HG02884 (cell line): ENCODE measurements around the gene GRIN2C.
"Not testable (repeated sequence)": the region's sequence is repeated elsewhere in the genome, so short reads cannot be mapped to it uniquely, and the experiment has no call there.

Experiments used
- ATAC-seq: cut with Tn5 transposase; IDR thresholded peaks from one replicate; pipeline ENCODE4 v1.9.1; 2021; ENCODE audit warnings: mild to moderate bottlenecking, moderate library complexity; ENCODE audit not compliant: unreplicated experiment

GRIN2C gene

DNA sequence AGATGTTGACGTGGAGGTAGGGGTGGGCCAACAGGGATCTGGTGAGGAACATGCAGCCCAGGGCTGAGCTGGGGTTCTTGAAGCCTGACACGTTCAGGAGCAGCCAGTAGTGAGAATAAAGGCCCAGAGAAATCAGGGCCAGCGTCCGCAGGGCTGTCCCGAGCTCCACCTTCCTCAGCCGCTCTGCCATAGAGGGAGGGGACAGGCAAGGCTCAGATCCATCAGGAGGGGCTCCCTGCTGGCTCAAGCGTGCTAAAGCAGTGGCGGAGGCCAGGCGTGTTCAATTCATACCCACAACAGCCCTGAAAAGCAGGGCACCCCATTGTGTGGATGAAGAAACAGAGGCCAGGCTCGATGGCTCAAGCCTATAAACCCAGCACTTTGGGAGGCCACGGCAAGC, 21.4 kb upstream of the GRIN2C start:
- ATAC-seq = no peak

DNA sequence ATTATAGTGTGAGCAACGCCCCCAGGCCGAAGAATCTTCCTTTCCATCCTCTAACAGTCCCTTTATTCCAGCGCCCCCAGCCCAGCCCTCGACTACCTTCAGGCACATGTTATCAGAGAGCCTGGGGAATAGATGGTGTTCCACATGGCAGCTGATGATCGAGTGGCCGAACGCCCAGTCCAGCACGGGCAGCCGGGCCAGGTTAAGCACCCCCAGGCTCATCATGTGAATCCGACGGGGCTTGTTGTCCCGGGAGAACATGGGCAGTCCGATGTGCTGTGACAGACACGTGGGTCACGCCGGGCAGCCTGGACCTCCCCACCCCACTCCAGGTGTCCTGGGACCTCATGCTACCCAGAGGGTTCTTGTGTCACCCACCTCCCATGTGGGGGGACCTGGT, 19.6 kb upstream of the GRIN2C start:
- ATAC-seq = no peak

DNA sequence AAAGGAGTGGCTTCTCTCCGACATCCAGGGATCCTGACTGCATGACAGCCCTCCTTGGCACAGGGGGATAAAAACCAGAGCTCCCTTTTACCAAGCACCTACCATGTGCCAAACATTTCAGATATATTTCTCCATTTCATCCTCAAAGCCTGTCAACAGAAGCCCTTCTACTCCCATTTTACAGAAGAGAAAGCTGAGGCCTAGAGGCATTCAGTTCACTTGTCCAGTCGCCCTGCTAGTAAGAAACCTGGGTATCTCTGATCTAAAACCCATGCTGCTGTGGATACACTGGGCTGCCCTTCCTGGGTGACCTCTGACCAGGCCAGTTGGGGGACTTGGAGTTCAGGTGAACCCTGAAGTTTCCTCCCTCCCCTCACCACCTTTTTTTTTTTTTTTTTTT, 19.0 kb upstream of the GRIN2C start:
- ATAC-seq = no peak

DNA sequence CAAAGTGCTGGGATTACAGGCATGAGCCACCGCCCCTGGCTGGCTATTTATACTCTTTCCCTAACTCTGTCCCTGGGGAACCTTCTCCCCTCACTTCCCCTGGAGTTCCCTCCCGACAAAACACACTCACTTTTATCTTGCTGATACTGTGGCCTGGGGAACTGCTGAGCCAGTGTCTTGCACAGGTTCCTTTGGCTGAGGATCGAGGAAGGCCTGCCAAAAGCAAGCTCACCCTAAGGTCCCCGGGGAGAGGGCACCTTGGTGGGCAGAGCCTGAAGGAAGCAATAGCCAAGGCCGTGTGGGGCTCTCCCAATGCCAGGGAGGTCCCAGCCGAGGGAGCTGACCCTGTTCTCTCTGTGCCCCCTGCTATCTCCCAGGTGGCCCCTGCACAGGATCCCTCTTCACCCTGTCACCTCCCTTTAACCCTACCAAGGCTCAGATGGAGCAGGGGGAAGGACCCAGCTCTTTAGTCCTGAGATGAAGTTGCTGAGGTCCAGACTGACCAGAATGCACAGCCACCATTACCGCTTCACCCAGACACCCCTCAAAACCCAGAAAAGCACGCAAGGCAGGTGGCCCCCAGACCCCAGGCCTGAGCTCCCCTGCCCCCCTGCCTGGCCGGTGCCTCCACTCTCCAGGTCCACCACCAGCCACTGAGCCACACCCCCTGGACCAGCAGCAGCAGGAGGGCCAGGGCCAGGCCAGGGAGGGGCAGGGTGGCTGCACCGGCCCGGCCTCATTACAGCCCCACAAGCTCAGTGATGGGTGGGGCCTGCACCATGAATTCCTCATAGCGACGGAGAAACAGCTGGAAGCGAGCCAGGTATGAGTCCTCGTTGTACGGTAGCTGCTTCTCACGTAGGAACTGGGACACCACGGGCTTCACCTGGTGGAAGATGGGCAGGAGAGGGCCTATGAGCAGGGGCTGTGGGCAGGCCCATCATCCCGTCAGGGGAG, 18.2 kb upstream of the GRIN2C start:
- no peak for ATAC-seq

DNA sequence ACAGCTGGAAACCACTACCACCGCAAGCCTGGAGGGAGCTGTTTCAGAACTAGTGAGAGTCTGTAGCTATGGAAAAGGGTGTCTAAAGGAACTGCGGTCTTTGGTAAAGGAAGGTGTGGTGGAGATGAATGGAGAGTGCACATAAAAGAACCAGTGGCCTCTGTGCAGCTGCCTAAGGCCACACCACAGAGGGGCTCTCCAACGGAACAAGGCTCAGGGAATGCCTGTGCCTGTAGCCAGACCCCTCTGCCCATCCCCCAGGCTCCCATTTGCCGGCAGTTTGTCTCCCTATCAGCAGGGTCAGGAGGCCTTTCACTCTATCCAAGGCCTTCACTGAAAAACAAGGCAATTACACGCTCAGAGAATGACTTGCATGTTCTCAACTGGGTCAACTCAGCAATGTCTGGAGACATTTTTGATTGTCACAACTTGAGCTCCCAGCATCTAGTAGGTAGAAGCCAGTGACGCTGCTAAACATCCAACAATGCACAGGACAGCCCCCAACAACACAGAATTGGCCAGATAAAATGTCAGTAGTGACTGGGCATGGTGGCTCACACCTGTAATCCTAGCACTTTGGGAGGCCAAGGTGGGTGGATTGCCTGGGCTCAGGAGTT, 16.4 kb upstream of the GRIN2C start:
- ATAC-seq = no peak

DNA sequence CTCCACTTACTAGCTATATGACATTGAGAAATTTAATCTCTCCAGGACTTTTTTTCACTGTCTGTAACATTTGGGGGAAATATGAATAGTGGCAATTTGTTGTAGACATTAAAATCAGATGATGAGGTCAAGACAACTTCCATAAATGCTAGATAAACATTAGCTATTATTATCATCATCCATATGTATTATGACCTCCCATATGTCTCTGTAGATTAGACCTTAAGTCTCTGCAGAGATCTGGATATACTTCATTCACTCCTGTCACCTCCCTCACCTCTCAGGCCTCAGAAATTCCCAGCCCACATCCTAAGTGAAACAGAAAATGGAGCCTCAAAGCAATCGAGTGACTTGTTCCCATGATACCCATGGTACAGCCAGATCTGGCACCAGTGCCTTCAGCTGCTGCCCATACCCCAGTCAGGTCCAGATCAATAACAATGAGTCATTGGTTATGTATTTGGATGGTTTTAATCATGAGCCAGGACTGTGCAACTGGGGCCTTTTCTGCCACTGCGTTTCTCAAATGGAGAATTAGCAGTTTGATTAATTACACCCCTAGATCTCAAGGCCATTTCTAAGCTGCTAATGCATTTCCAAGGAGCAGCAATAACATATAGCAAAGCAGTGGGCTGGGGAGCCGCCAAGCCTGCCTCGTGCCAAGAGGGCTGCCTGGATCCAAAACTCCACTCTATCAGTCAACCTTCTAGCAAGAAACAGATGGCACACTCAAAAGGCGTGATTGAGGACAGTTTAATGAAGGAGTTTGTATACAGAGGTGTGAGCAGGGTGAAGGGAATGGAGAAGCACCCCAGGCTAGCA, 15.7 kb upstream of the GRIN2C start:
- no peak for ATAC-seq

DNA sequence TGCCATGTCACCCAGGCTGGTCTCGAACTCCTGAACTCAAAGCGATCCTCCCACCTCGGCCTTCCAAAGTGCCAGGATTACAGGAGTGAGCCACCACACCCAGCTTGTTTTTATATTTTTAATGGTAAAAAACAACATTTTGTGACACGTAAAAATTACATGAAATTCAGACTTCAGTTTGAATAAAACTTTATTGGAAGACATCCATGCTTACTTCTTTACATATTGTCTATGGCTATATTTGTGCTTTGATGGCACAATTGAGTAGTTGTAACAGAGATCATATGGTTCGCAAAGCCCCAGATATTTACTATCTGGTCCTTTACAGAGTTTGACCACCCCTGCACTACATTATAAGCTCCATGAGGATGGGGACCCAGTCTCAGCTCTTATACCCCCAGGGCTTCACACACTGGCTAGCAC, 14.9 kb upstream of the GRIN2C start:
- ATAC-seq = no peak

DNA sequence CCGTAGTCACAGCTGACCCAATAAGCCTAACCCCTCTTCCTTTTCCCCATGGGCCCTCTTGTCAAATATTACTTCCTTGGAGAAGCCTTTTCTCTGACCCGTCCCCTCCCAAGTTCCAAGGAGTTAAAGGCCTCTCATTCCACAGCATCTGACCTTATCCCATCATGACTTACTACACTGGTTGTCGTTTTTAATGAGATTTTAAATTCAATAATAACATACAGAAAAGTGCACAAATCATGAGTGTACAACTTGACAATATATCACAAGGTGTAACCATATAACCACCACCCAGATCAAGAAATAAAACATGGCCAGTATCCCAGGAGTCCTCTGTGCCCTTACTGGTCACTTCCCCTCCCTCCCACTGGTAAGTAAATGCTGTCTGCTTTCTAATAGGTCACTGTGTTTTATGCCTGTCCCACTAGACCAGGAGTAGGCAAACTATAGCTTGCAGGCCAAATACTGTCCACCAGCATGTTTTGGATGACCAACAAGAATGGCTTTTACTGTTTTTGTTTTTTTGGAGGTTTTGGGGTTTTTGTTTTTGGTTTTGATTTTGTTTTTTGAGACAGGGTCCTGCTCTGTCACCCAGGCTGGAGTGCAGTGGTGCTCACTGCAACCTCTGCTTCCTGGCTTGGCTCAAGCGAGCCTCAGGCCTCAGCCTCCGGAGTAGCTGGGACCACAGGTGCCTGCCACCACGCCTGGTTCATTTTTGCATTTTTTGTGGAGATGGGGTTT, 14.4 kb upstream of the GRIN2C start:
- no peak for ATAC-seq

DNA sequence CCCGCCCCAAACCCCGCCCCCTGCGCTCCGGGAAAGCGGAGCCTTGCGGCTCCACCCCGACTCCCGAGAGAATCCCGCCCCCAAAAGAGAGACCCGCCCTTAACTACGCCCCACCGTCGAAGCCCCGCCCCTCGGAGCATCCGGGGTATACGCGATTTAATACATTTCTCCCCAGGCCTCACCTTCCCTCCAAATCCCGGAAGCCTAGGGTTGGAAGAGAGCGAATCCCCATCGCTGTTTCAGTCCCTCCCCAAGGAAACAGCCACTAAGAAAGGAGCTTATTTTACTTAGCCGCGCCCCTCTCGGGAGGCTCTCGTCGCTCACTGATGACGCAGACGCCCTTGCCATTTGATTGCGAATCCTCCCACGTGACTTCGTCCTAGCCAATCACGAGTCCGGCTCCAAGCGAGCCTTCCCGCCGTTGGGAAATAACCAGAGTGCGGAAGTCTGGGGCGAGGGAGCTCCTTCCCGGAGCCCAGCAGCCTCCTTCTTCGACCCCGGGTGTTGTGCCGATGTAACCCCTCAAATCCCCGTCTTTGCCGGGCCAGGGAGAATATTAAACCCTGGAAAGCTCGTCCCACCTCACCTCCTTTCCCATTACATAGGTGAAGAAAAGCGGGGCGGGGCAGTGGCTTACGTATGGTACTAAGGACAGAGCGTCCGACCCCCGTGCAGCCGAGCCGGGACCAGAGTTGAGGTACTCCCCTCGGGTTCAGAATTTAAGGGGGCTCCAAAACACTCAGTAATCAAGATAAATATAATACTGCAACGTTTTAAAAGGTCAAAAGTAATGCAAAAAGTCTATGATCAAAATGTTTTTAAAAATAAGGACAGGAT, 13.6 kb upstream of the GRIN2C start:
- peak; percentile 81 for ATAC-seq

DNA sequence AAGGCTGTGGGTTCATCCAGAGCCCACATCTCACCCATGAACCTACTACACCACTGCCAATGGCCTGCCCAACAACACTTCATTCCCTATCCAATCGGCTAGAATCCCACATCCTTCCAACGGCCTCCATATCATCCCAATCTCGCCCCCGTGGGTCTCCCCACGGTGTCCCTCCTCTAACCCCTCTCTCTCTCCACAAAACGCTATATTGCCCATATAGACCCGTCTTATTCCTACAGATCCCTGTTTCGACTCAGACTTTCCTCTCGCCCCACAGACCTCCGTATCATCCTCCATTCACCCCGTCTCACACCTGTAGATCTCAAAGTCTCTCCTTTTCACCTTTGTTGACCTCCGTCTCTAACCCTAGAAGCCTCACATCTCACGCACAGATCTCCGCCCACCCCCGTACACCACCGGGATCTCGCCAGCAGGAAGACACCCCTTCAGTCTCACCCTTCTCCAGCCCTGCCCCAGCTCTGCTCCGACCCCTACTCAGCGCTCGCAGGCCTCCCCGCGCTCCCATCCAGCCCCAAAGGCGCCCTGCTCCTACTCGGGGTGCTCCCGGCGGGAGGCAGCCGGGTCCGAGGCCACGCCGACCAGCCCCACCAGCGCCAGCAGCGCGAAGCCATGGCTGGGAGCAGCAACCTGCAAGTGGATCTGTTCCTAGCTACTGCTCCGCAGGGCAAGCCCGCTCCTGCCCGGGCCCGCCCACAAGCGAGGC, 12.8 kb upstream of the GRIN2C start, which contains the start of gene FDXR:
Gene FDXR, minus strand, starts transcription at position 682 of the 724 bp plus-strand sequence. Its CDS starts 50 bp downstream, at position 632.
- peak; percentile 13 for ATAC-seq

DNA sequence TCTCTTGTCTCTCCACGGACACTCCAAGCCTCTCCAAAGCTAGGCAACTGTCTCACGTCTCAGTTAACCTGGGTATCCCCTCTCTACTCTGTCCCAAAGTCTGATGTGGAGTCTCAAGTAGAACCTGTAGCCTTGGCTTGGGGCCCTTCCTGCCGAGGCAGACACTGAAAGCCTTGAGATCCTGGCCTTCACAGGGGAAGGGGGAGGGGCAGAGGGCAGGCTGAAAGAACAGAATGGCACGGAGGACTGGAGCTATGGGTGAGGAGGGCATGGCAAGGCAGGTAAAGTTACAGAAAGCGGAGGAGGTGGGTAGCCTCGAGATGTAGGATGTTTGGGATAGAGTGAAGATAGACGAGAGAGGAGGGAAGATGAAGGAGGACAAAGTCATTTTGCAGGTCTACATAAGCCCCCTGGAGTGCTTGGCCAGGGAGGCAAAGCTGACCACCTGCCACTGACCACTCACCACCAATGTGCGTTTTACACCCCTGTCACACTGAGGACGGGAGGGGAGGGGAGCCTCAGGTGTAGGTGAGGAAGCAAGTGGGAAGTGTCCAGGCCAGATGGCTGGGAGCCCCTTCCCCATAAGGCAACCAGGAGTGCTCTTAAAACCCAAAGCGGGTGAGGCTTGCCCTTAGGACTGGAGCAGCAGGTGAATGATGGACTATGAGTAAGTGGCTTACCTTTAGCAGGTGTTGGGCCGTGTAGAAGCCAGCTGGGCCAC, 11.8 kb upstream of the GRIN2C start:
- no peak for ATAC-seq

DNA sequence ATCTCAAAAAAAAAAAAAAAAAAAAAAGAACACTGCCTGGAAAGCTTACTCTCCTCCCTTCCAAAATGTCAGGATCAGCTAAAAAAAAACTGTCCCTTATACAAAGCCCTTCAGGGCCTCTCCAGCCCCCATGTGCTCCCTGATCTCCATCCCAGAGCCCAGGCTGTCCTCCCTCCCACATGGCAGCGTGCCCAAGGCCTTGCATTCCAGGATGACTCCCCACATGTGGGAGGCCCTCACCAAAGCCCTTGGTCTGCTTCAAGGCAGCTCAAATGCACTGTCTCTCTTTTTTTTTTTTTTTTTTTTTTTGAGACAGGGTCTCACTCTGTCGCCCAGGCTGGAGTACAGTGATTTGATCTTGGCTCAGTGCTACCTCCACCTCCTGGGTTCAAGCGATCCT, 10.8 kb upstream of the GRIN2C start:
- ATAC-seq = no peak

DNA sequence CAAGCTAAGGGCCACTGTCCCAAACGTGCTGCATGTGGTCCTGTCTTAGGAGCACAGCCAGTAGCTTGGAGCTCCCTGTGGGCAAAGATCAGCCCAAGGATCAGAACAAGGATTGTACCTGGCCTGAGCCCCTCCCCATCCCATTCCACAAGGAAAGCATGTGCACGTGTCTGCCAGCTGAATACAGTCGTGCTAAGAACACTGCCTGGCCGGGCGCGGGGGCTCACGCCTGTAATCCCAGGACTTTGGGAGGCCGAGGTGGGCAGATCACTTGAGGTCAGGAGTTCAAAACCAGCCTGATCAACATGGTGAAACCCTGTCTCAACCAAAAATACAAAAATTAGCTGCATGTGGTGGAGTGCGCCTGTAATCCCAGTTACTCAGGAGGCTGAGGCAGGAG, 10.3 kb upstream of the GRIN2C start:
- ATAC-seq = not testable (repeated sequence)

DNA sequence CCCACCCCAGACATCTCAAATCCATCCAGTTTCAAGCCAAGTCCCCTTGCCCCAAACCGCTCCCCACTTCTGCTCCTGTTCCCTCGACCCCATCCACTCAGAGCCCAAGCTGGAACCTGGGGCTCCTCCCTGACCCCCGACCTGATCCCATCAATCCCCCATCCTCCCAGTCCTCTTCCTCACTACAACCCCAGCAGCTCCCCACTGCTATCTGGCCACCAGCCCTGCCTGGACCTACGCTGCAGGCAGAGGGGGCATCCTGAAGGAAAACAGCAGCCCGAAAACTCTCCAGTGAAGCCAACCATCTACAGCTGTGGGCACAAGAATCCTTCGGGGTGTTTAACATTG, 9.2 kb upstream of the GRIN2C start:
- ATAC-seq = no peak

DNA sequence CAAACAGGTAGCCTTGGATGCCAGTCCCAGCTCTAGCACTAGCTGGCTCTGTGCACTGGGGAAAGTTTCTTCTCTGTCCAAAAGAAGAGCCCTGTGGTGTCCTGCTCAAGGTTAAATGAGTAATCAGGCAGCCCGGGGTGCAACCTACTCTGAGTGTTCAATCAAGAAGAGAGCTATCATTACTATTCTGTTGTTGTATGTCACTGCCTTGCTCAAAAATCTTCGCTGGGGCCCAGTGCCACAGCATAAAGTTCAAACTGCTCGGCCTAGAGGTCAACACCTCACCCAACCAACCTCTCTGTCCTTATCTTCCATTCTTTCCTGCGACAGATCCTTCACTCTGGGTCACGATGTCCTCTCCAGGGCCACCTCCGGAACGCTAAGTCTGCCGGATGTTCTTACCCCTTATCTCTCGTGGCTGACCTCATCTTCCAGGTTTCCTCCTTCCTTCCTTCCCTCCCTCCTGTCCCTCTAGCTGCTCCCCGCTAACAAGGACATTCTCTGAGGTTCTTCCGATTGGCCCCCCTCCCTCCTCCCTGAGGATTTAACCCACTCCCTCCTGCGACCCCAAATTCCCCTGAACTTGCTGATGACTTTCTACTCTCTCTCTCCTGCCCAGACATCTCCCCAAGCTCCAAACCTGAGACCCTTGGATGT, 8.7 kb upstream of the GRIN2C start:
- no peak for ATAC-seq

DNA sequence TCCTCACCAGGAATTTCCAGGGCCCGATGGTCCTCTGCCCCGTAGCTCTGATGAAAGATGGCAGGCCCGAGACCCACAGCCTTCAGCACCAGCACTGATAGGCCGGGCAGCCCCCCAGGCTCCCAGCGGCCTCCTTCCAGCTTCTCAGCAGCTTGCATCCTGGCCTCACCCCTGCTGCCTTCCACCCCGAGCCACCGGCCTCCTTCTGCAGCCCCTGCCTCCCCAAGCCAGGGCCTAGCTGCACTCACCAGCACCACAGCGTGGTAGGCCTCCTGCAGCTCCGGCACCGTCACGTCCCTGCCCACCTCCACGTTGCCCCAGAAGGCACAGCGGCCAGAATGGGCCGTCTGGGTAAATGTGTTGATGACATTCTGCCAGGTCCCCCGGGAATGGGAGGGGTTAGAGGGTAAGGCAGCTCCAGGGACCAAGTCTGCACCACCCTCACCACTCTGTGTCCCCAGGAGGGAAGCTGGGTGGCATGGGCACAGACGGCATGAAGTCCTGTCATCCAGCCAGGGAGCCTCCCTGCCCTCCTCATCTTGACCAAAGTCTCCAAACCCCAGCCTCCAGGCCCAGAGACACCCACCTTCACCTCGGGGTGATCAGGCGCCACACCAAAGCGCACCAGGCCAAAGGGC, 6.6 kb upstream of the GRIN2C start:
- no peak for ATAC-seq

DNA sequence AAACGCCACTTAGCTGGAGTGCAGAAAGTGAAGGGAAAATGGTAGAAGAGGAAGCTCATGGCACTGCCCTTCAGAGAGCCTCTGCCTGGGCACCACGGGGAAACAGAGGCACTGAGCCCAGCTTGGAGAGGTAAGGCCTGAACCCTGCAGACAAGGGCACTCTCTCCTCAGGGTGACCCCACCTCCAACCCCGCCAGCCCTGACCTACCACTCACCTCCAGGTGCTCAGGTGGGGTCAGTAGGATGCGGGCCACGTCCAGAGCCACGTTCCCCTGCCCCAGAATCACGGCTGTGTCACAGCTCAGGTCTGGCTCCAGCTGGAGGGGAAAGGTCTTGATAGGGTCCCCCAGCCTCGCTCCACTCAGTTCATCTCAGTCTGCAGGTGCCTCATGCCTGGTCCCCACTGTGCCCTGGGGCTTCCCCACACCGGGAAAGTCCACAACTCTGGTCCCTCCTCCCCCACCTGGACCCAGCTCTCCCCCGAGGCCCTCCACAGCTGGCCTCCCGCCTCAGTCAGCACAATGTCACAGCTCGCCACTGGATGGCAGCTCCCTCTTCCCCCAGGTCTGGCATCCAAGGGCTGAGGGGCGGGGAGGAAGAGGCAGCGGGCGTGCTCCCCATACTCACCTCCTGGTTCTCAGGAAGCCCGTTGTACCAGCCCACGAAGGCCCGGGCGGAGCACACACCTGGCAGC, 6.0 kb upstream of the GRIN2C start:
- ATAC-seq = no peak
